ENCODE results near the gene ADAMTS20. TPM values are rescaled to one million over a fixed set of nuclear protein-coding genes. Genes with fewer than 3 reads are reported as not detected.

Gene ADAMTS20
- total RNA-seq, 1 experiment from 2014 or later, result 1.6 TPM

DNA sequence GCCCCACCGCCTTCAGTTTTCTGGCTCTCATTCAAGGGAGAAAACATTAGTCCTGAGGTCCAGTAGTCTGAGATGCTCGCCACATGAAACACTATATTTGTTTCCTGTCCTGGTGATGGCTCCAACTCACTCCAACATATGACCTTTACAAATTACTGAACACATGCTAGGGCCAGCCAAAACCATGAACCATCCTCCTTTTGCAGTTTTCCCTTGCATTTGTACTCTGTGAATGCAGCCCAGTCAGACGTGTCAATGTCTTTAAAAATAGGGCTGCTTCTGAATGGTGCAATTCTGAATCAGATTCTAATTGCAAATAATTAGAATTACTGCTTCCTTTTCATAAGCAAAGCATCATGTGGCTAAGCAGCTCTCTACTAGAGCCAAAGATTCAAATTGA is 36.0 kb downstream of the ADAMTS20 start:
- Histone ChIP-seq H3K9me3 (ENCODE audit: low read length) (no peaks in the 10 kb centered on the region), H3K27ac (ENCODE audit: low read length) (no peak overlapping the region), H3K4me2 (ENCODE audit: low read length) (no peak overlapping the region), H3K9me2 (replicated peaks; ENCODE audit: low read length) (no peaks in the 10 kb centered on the region), H3K36me3 (ENCODE audit: low read depth, low read length) (no peaks in the 10 kb centered on the region), H2AFZ (ENCODE audit: low read length) (no peak overlapping the region), H3K27me3 (ENCODE audit: low read length) (peaks cover 34% of the 10 kb centered on the region), H3F3A (ENCODE audit: low read length, unreplicated experiment) (no peaks in the 10 kb centered on the region), H3K9ac (ENCODE audit: low read length) (no peak overlapping the region), H4K20me1 (ENCODE audit: low read length) (no peaks in the 10 kb centered on the region), H3K4me1 (ENCODE audit: insufficient read depth, low read length) (no peaks in the 10 kb centered on the region), H3K4me3 (ENCODE audit: low read length) (no peak overlapping the region), H3K79me2 (ENCODE audit: low read length) (no peaks in the 10 kb centered on the region)
- CTCF ChIA-PET, result no interaction called here
- ATAC-seq (no peak), DNase-seq (no peak)
- BruUV-seq (replicated peaks), result no TSS peak
- POLR2A ChIA-PET (ENCODE audit: unreplicated experiment), result no interaction called here
- intact Hi-C loops (cut with micrococcal nuclease), result no loop called here
- TF ChIP-seq EZH2 (IDR thresholded peaks at IDR 0.05; ENCODE audit: low read length, unreplicated experiment) (no peak), EZH2phosphoT487 (IDR thresholded peaks at IDR 0.05; ENCODE audit: borderline replicate concordance, low read length) (no peak)
- TF ChIP-seq, protein P1, sequence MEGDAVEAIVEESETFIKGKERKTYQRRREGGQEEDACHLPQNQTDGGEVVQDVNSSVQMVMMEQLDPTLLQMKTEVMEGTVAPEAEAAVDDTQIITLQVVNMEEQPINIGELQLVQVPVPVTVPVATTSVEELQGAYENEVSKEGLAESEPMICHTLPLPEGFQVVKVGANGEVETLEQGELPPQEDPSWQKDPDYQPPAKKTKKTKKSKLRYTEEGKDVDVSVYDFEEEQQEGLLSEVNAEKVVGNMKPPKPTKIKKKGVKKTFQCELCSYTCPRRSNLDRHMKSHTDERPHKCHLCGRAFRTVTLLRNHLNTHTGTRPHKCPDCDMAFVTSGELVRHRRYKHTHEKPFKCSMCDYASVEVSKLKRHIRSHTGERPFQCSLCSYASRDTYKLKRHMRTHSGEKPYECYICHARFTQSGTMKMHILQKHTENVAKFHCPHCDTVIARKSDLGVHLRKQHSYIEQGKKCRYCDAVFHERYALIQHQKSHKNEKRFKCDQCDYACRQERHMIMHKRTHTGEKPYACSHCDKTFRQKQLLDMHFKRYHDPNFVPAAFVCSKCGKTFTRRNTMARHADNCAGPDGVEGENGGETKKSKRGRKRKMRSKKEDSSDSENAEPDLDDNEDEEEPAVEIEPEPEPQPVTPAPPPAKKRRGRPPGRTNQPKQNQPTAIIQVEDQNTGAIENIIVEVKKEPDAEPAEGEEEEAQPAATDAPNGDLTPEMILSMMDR (conservative IDR thresholded peaks at IDR 0.05; ENCODE audit: low read depth, low read length), result no peak

DNA sequence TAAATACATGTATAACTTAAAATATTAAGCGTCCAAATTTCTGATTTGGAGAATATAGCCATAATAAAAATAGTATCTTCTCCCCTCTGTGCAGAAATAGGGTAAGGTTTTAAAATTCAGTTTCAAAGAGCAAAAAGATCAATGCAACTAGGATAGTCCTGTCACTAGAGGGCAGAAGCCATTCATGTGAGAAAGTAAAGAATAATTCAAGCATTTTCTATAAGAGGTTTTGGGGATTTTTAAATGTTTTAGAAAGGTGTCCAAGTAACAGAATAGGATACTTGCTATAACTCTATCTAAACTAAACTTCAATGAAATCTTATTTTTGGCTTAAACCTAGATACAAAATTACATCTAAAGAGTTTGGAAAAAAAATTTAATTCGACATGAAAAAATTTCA is 50.3 kb downstream of the ADAMTS20 start:
- ATAC-seq (no peak), DNase-seq (peak; percentile 47)
- H3K9me2 ChIP-seq (replicated peaks; ENCODE audit: low read length), result no peaks in the 10 kb centered on the region
- no peak overlapping the region for H3K4me2 ChIP-seq (ENCODE audit: low read length)
- no peaks in the 10 kb centered on the region for H3F3A ChIP-seq (ENCODE audit: low read length, unreplicated experiment)
- CTCF ChIA-PET, result no interaction called here
- H3K9ac ChIP-seq (ENCODE audit: low read length), result no peak overlapping the region
- no peak overlapping the region for H2AFZ ChIP-seq (ENCODE audit: low read length)
- H3K4me3 ChIP-seq (ENCODE audit: low read length), result no peak overlapping the region
- POLR2A ChIA-PET (ENCODE audit: unreplicated experiment), result no interaction called here
- no peak overlapping the region for H3K27ac ChIP-seq (ENCODE audit: low read length)
- no TSS peak for BruUV-seq (replicated peaks)
- H3K36me3 ChIP-seq (ENCODE audit: low read depth, low read length), result no peaks in the 10 kb centered on the region; the same call in 1 of the 2 replicates
- no peaks in the 10 kb centered on the region for H3K9me3 ChIP-seq (ENCODE audit: low read length)
- TF ChIP-seq EZH2phosphoT487 (IDR thresholded peaks at IDR 0.05; ENCODE audit: borderline replicate concordance, low read length), result no peak
- TF ChIP-seq, protein P1 (conservative IDR thresholded peaks at IDR 0.05; ENCODE audit: low read depth, low read length), result peak; percentile 85
- H3K4me1 ChIP-seq (ENCODE audit: insufficient read depth, low read length), result no peaks in the 10 kb centered on the region
- H3K79me2 ChIP-seq (ENCODE audit: low read length), result no peaks in the 10 kb centered on the region
- H4K20me1 ChIP-seq (ENCODE audit: low read length), result no peaks in the 10 kb centered on the region
- intact Hi-C loops (cut with micrococcal nuclease), result loop anchor here (1.0 to 5.0 kb wide), 4 partner anchors 151 to 1431 kb away; no protein-coding TSS in a partner anchor
- H3K27me3 ChIP-seq (ENCODE audit: low read length), result no peaks in the 10 kb centered on the region; the same call in 1 of the 2 replicates

DNA sequence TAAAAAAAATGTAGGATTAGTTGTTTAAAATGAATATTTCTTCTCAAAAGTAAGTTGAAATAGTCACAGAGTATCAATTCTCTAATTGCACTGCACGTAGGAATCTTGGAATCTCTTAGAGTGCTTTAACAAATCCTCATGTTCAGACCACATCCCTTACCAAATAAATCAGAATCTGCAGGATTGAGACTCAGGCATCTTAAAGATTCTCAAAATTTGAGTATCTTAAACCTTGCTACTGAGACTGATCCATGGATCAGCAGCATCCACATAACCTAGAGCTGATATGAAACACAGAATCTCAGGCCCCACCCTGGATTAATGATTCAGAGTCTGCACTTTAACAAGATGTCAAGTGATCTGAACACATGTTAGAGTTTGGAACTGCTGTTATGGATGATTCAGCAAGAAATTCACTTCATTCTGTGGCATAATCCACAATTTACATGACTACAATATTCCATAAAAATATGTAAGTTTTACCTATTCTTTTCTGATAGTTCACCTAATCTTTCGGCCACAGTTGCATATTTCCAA is 58.7 kb downstream of the ADAMTS20 start:
- ChIA-PET POLR2A (ENCODE audit: unreplicated experiment) (no interaction called here), CTCF (no interaction called here)
- no peaks in the 10 kb centered on the region for H4K20me1 ChIP-seq (ENCODE audit: low read length)
- no peak overlapping the region for H3K4me2 ChIP-seq (ENCODE audit: low read length)
- DNase-seq (no peak), ATAC-seq (no peak)
- H3K4me1 ChIP-seq (ENCODE audit: insufficient read depth, low read length), result no peaks in the 10 kb centered on the region
- TF ChIP-seq EZH2 (IDR thresholded peaks at IDR 0.05; ENCODE audit: low read length, unreplicated experiment), result no peak
- TF ChIP-seq, protein P1 (conservative IDR thresholded peaks at IDR 0.05; ENCODE audit: low read depth, low read length), result no peak
- no peak for TF ChIP-seq EZH2phosphoT487 (IDR thresholded peaks at IDR 0.05; ENCODE audit: borderline replicate concordance, low read length)
- intact Hi-C loops (cut with micrococcal nuclease), result no loop called here
- no peaks in the 10 kb centered on the region for H3F3A ChIP-seq (ENCODE audit: low read length, unreplicated experiment)
- no peak overlapping the region for H2AFZ ChIP-seq (ENCODE audit: low read length)
- no peaks in the 10 kb centered on the region for H3K9me2 ChIP-seq (replicated peaks; ENCODE audit: low read length)
- no peaks in the 10 kb centered on the region for H3K27me3 ChIP-seq (ENCODE audit: low read length)
- BruUV-seq (replicated peaks), result no TSS peak
- H3K9ac ChIP-seq (ENCODE audit: low read length), result no peak overlapping the region
- H3K9me3 ChIP-seq (ENCODE audit: low read length), result no peaks in the 10 kb centered on the region
- H3K79me2 ChIP-seq (ENCODE audit: low read length), result no peaks in the 10 kb centered on the region
- H3K4me3 ChIP-seq (ENCODE audit: low read length), result no peak overlapping the region
- no peaks in the 10 kb centered on the region for H3K36me3 ChIP-seq (ENCODE audit: low read depth, low read length)
- no peak overlapping the region for H3K27ac ChIP-seq (ENCODE audit: low read length)

Measured in PC-3 (cell line).